Spleen (tissue), 11 donors: ENCODE results near the gene FDXACB1. TPM values are rescaled to one million over a fixed set of nuclear protein-coding genes. Genes with fewer than 3 reads are reported as not detected.
A peak's percentile ranks its signal among the peaks of the same experiment; 100 is the strongest.

Source experiments
- DNase-seq: peaks from one replicate; pipeline ENCODE4 v3.0.0-alpha.2; 2020
- H3K27ac ChIP-seq, 8 donors: fragments of 200-600 bp; sonication (generic) in 7 of 8; 1 replicate in 4 of 8; 2 replicates in 4 of 8; pipeline versions ENCODE4 v1.5.0 to v1.8.0; 2016 to 2021; ENCODE audit warnings: inconsistent platforms in 4 of 8, mild to moderate bottlenecking in 4 of 8, moderate library complexity in 1 of 8
- H3K27me3 ChIP-seq, 7 donors: fragments of 200-600 bp; sonication (generic) in 6 of 7; replicated peaks in 1 of 7; 1 replicate in 4 of 7; 2 replicates in 3 of 7; pipeline versions ENCODE4 v1.5.0 to v1.8.0; 2016 to 2021; ENCODE audit warnings: inconsistent platforms in 3 of 7, mild to moderate bottlenecking in 1 of 7
- H3K36me3 ChIP-seq, 6 donors: fragments of 200-600 bp; sonication (generic) in 5 of 6; 1 replicate in 4 of 6; 2 replicates in 2 of 6; pipeline versions ENCODE4 v1.5.0 to v1.8.0; 2016 to 2021; ENCODE audit warnings: inconsistent platforms in 2 of 6
- H3K4me1 ChIP-seq, 6 donors: fragments of 200-600 bp; sonication (generic) in 5 of 6; 1 replicate in 3 of 6; 2 replicates in 3 of 6; pipeline versions ENCODE4 v1.5.0 to v1.8.0; 2016 to 2021; ENCODE audit warnings: inconsistent platforms in 3 of 6
- H3K4me3 ChIP-seq, 8 donors: fragments of 200-600 bp; sonication (generic) in 7 of 8; 1 replicate in 4 of 8; 2 replicates in 4 of 8; pipeline versions ENCODE4 v1.5.0 to v1.8.0; 2016 to 2021; ENCODE audit warnings: inconsistent platforms in 4 of 8, mild to moderate bottlenecking in 4 of 8, moderate library complexity in 2 of 8
- H3K9me3 ChIP-seq, 8 donors: fragments of 200-600 bp; sonication (generic) in 7 of 8; 1 replicate in 4 of 8; 2 replicates in 4 of 8; pipeline versions ENCODE4 v1.5.0 to v1.8.0; 2016 to 2021; ENCODE audit warnings: inconsistent platforms in 4 of 8
- POLR2A ChIP-seq, 3 donors: fragments of 450-650 bp; IDR thresholded peaks; one replicate each; pipeline ENCODE4 v1.5.1; 2017; ENCODE audit warnings: antibody characterized with exemption in 3 of 3, mild to moderate bottlenecking in 1 of 3
- POLR2AphosphoS5 ChIP-seq, 3 donors: sonication (generic); formaldehyde crosslinking; IDR thresholded peaks; one replicate each; pipeline ENCODE4 v1.5.1; 2017; ENCODE audit warnings: antibody characterized with exemption in 3 of 3
- WGBS, 5 donors: extraction: QIAGEN DNeasy Blood & Tissue Kit in 3 of 5; methylation state at CpG; one replicate each; pipeline versions ENCODE4 v1.1.5 to v1.1.7; 2013 to 2018; 5-methylcytosine and 5-hydroxymethylcytosine counted together
- intact Hi-C: fragments of 100-400 bp; cut with DNase I; formaldehyde crosslinking; loops from one replicate; pipeline ENCODE4 v1.15.0; 2023; ENCODE audit warnings: low total_unique reads
- polyA plus RNA-seq, 3 donors: library from polyadenylated mRNA; stranded (reverse); fragments of 200-250 nt; gene quantifications; one replicate each; pipeline ENCODE4 v1.2.1, GENCODE V29; 2013
- total RNA-seq, 7 donors: library from RNA; depleted of rRNA in 3 of 7; stranded (reverse); fragments of >200 nt in 3 of 7; fragmentation: NEBNext Ultra II Directional in 4 of 7; extraction: Animal tissue kit (Norgen Biotek cat#: 25700) in 4 of 7; gene quantifications; one replicate each; pipeline versions ENCODE4 v1.1.0 to v1.2.1, GENCODE V29; 2016 to 2021
- TF ChIP-seq, protein P1 (sequence below), 11 experiments: fragments of 200-600 bp in 7 of 11; fragments of 450-650 bp in 4 of 11; sonication (generic) in 4 of 11; IDR thresholded peaks in 8 of 11; conservative IDR thresholded peaks in 3 of 11; 1 replicate in 7 of 11; 2 replicates in 4 of 11; pipeline versions ENCODE4 v1.4.0 to v1.8.0; 2016 to 2021; ENCODE audit warnings: antibody characterized with exemption in 11 of 11, inconsistent platforms in 4 of 11, mild to moderate bottlenecking in 1 of 11
- donor health status: healthy with polysubstance abuse.
- donor health status: DM: no; HTN: no; CAD: no; lungs with moderate emphysema.
- donor health status: DM: no; HTN: no; CAD: no.
- donor health status: Bipolar disorder and iron deficiency.
- donor health status: healthy.
- donor health status: DM: no; HTN: no; CAD: no.
- donor health status: DM: yes; HTN: yes; CAD: no.

FDXACB1 gene
- total and polyA plus RNA-seq, 10 donors: 1.9 to 4.1 (median 3.6) TPM

DNA sequence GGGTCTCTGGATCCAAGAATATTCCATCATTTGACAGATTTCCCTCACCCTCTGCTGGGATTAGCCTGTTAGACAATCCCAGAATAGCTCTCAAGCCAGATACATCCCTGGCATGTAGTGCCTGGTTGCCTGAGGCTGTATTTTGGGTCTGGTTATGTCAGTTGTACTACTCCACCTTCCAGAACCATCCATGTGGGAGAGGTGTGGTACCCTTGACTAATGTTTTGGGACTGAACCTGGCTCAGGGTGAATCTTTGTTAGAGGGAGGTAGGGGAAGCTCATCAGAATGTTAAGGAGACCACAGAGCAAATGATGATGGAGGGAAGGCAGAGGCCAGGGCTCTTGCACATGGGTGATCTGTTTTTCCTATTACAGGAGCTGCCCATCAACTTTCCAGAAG is 45.0 kb upstream of the FDXACB1 start:
- H3K27me3 ChIP-seq: peaks cover 0 to 3% (median 0%) of the 10 kb centered on the region in 7 donors
- TF ChIP-seq POLR2AphosphoS5 (IDR thresholded peaks at IDR 0.05) (no peak), POLR2A (IDR thresholded peaks at IDR 0.05) (no peak)
- TF ChIP-seq, protein P1, sequence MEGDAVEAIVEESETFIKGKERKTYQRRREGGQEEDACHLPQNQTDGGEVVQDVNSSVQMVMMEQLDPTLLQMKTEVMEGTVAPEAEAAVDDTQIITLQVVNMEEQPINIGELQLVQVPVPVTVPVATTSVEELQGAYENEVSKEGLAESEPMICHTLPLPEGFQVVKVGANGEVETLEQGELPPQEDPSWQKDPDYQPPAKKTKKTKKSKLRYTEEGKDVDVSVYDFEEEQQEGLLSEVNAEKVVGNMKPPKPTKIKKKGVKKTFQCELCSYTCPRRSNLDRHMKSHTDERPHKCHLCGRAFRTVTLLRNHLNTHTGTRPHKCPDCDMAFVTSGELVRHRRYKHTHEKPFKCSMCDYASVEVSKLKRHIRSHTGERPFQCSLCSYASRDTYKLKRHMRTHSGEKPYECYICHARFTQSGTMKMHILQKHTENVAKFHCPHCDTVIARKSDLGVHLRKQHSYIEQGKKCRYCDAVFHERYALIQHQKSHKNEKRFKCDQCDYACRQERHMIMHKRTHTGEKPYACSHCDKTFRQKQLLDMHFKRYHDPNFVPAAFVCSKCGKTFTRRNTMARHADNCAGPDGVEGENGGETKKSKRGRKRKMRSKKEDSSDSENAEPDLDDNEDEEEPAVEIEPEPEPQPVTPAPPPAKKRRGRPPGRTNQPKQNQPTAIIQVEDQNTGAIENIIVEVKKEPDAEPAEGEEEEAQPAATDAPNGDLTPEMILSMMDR (IDR thresholded peaks at IDR 0.05 in 8 of 11, conservative IDR thresholded peaks at IDR 0.05 in 3 of 11): no peak
- peak overlapping the region in 5 of 8 donors; percentile 43 to 71 (median 62) for H3K27ac ChIP-seq
- H3K9me3 ChIP-seq: no peaks in the 10 kb centered on the region
- no peak overlapping the region for H3K4me3 ChIP-seq
- no peaks in the 10 kb centered on the region for H3K36me3 ChIP-seq
- DNase-seq: no peak
- intact Hi-C loops: no loop called here
- peaks cover 5 to 32% (median 14%) of the 10 kb centered on the region in 6 donors for H3K4me1 ChIP-seq

DNA sequence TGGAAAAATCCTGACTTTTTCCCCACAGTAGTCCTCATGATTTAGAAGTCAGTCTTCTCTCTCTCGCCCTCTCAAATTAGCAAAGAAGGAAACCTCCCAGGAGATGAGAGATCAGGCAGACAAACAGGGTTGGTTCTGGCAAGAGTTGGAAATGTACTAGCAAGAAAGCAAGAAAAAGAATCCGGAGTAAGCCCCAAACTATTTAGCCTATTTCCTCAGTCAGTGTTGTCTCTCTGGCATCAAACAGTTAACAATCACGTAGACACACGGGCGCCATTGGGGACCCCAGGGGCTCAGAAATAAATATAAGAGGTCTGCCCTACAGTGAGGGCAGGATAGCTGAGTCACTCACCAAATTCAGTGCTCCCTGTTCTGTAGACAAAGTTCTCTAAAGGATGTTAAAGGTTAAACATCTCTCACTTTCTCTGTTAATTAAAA is 44.4 kb upstream of the FDXACB1 start:
- WGBS, 5 donors: 39 to 65% (median 61%) methylated on average over 5 of the region's 5 CpGs
- H3K36me3 ChIP-seq: no peaks in the 10 kb centered on the region
- peak overlapping the region in 5 of 8 donors; percentile 43 to 71 (median 62) for H3K27ac ChIP-seq
- peaks cover 5 to 32% (median 14%) of the 10 kb centered on the region in 6 donors for H3K4me1 ChIP-seq
- no peaks in the 10 kb centered on the region for H3K9me3 ChIP-seq
- no peak for DNase-seq
- intact Hi-C loops: no loop called here
- H3K27me3 ChIP-seq: peaks cover 0 to 6% (median 0%) of the 10 kb centered on the region in 7 donors
- TF ChIP-seq POLR2A (IDR thresholded peaks at IDR 0.05) (no peak), POLR2AphosphoS5 (IDR thresholded peaks at IDR 0.05) (no peak)
- TF ChIP-seq, protein P1 (IDR thresholded peaks at IDR 0.05 in 8 of 11, conservative IDR thresholded peaks at IDR 0.05 in 3 of 11): no peak
- no peak overlapping the region for H3K4me3 ChIP-seq

GRCh38 chr11:111922803-111923202 is 43.8 kb upstream of the FDXACB1 start:
- H3K27me3 ChIP-seq: peaks cover 0 to 6% (median 0%) of the 10 kb centered on the region in 7 donors
- no peak overlapping the region for H3K4me3 ChIP-seq
- no peak for DNase-seq
- TF ChIP-seq, protein P1 (IDR thresholded peaks at IDR 0.05 in 8 of 11, conservative IDR thresholded peaks at IDR 0.05 in 3 of 11): no peak
- no peak for TF ChIP-seq POLR2AphosphoS5 (IDR thresholded peaks at IDR 0.05)
- TF ChIP-seq POLR2A (IDR thresholded peaks at IDR 0.05): no peak
- H3K36me3 ChIP-seq: no peaks in the 10 kb centered on the region
- H3K9me3 ChIP-seq: no peaks in the 10 kb centered on the region
- peaks cover 5 to 28% (median 13%) of the 10 kb centered on the region in 6 donors for H3K4me1 ChIP-seq
- WGBS, 5 donors: 20 to 31% (median 21%) methylated on average over 2 of the region's 2 CpGs
- H3K27ac ChIP-seq: peak overlapping the region in 5 of 8 donors; percentile 43 to 71 (median 62)
- intact Hi-C loops: no loop called here

DNA sequence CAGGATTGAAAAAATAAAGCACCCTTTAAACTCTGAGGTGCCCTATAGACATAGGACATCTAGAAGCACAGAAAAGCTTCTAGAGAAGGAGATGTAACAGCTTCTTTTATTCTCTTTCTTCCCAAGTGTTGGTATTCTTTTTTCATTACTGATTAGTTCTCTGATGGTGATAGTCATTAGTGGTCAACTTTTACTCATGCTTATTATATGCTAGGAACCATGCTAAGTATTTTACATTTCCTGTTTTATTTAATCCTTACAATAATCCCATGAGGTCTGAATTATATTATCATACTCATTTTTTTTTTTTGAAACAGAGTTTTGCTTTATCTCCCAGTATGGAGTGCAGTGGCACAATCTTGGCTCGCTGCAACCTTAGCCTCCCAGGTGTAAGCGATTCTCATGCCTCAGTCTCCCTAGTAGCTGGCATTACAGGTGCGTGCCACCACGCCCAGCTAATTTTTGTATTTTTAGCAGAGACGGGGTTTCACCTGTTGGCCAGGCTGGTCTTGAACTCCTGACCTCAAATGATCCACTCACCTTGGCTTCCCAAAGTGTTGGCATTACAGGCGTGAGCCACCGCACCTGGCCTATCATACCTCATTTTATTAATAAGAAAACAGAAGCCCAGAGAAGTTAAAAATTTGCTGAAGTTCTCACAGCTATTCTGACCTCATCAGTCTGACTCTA is 42.7 kb upstream of the FDXACB1 start:
- DNase-seq: no peak
- intact Hi-C loops: no loop called here
- WGBS, 5 donors: 83 to 98% (median 93%) methylated on average over 7 of the region's 7 CpGs

More for the DNA sequence above, 42.7 kb upstream of the FDXACB1 start:
- no peak overlapping the region for H3K4me3 ChIP-seq
- H3K27ac ChIP-seq: no peak overlapping the region
- TF ChIP-seq POLR2AphosphoS5 (IDR thresholded peaks at IDR 0.05) (no peak), POLR2A (IDR thresholded peaks at IDR 0.05) (no peak)
- TF ChIP-seq, protein P1 (IDR thresholded peaks at IDR 0.05 in 8 of 11, conservative IDR thresholded peaks at IDR 0.05 in 3 of 11): no peak
- peaks cover 0 to 6% (median 0%) of the 10 kb centered on the region in 7 donors for H3K27me3 ChIP-seq
- peaks cover 0 to 20% (median 6%) of the 10 kb centered on the region in 6 donors for H3K4me1 ChIP-seq
- no peaks in the 10 kb centered on the region for H3K36me3 ChIP-seq
- H3K9me3 ChIP-seq: no peaks in the 10 kb centered on the region
